HEK293 (cell line): ENCODE data around the gene VGLL2.

ENCODE experiments used
- CTCF ChIA-PET: fragments of 350-600 bp; formaldehyde crosslinking; extraction: SDS; loops from one replicate; lab custom pipeline; 2021; ENCODE audit warnings: antibody characterized with exemption; lab: Yijun Ruan, JAX
- POLR2A ChIA-PET: fragments of 300-600 bp; formaldehyde crosslinking; extraction: SDS; loops from one replicate; lab custom pipeline; 2020; ENCODE audit warnings: antibody characterized with exemption, inconsistent platforms; lab: Yijun Ruan, JAX
- H3K27ac ChIP-seq: fragments of 200-500 bp; sonication (Bioruptor generic); 2 replicates; pipeline ENCODE4 v1.5.1; 2014; ENCODE audit warnings: low read depth, low read length, control low read depth, inconsistent platforms; ENCODE audit errors: extremely low read depth
- H3K36me3 ChIP-seq, 2 experiments: fragments of 200-500 bp in 1 of 2; sonication (Bioruptor generic) in 1 of 2; 1 replicate in 1 of 2; 2 replicates in 1 of 2; pipeline ENCODE4 v1.5.1; 2014 to 2017; ENCODE audit warnings: inconsistent platforms in 2 of 2, low read length in 2 of 2; ENCODE audit not compliant: control insufficient read depth in 2 of 2, insufficient read depth in 1 of 2
- H3K4me1 ChIP-seq: fragments of 200-500 bp; sonication (Bioruptor generic); 2 replicates; pipeline ENCODE4 v1.5.1; 2014; ENCODE audit warnings: mild to moderate bottlenecking, low read length, inconsistent platforms; ENCODE audit not compliant: control insufficient read depth, insufficient read depth
- H3K4me3 ChIP-seq: 2 replicates; pipeline ENCODE4 v1.5.1; 2011; ENCODE audit warnings: low read depth, mild to moderate bottlenecking, control low read depth, low read length, moderate library complexity
- H3K9me3 ChIP-seq: fragments of 200-500 bp; sonication (Bioruptor generic); 2 replicates; pipeline ENCODE4 v1.5.1; 2014; ENCODE audit warnings: low read depth, low read length, inconsistent platforms; ENCODE audit not compliant: control insufficient read depth, insufficient read depth
- FEZF1 ChIP-seq: fragments of 450-650 bp; formaldehyde crosslinking; IDR thresholded peaks from 2 replicates; pipeline ENCODE4 v1.5.1; 2016; ENCODE audit warnings: missing biosample characterization, missing genetic modification characterization
- HIC1 ChIP-seq: fragments of 450-650 bp; formaldehyde crosslinking; IDR thresholded peaks from 2 replicates; pipeline ENCODE4 v1.5.1; 2016; ENCODE audit warnings: missing biosample characterization, missing genetic modification characterization
- HOXA7 ChIP-seq: sonication (generic); formaldehyde crosslinking; IDR thresholded peaks from 2 replicates; pipeline ENCODE4 v1.8.1; 2022; ENCODE audit warnings: missing genetic modification reagents, borderline replicate concordance
- IKZF3 ChIP-seq: fragments of 450-650 bp; IDR thresholded peaks from 2 replicates; pipeline ENCODE4 v1.5.0; 2018; ENCODE audit warnings: missing biosample characterization, mild to moderate bottlenecking, missing genetic modification characterization, moderate library complexity
- INSM2 ChIP-seq: fragments of 450-650 bp; formaldehyde crosslinking; IDR thresholded peaks from 2 replicates; pipeline ENCODE4 v1.5.1; 2016; ENCODE audit warnings: missing biosample characterization, missing genetic modification characterization
- SETDB1 ChIP-seq: IDR thresholded peaks from one replicate; pipeline ENCODE4 v1.6.1; 2017; ENCODE audit warnings: mild to moderate bottlenecking, low read length, moderate library complexity, mixed read lengths; ENCODE audit not compliant: insufficient read length
- ZBTB20 ChIP-seq: fragments of 450-650 bp; formaldehyde crosslinking; IDR thresholded peaks from 2 replicates; pipeline ENCODE4 v1.5.1; 2016; ENCODE audit warnings: missing biosample characterization, missing genetic modification characterization
- ZFP3 ChIP-seq: fragments of 450-650 bp; formaldehyde crosslinking; IDR thresholded peaks from 2 replicates; pipeline ENCODE4 v1.5.1; 2016; ENCODE audit warnings: low read depth, missing biosample characterization, missing genetic modification characterization
- ZNF223 ChIP-seq: fragments of 450-650 bp; formaldehyde crosslinking; IDR thresholded peaks from 2 replicates; pipeline ENCODE4 v1.5.1; 2016; ENCODE audit warnings: missing biosample characterization, missing genetic modification characterization
- ZNF391 ChIP-seq: fragments of 450-650 bp; formaldehyde crosslinking; IDR thresholded peaks from 2 replicates; pipeline ENCODE4 v1.5.1; 2016; ENCODE audit warnings: low read depth, missing biosample characterization, missing genetic modification characterization, borderline replicate concordance
- ZNF501 ChIP-seq: fragments of 450-650 bp; formaldehyde crosslinking; IDR thresholded peaks from 2 replicates; pipeline ENCODE4 v1.5.1; 2016; ENCODE audit warnings: missing biosample characterization, missing genetic modification characterization
- ZNF521 ChIP-seq: fragments of 450-650 bp; formaldehyde crosslinking; IDR thresholded peaks from 2 replicates; pipeline ENCODE4 v1.5.1; 2017; ENCODE audit warnings: missing biosample characterization, mild to moderate bottlenecking, missing genetic modification characterization
- ZNF544 ChIP-seq: fragments of 450-650 bp; formaldehyde crosslinking; IDR thresholded peaks from 2 replicates; pipeline ENCODE4 v1.5.0; 2017; ENCODE audit warnings: missing biosample characterization, missing genetic modification characterization
- ZNF548 ChIP-seq: fragments of 450-650 bp; formaldehyde crosslinking; IDR thresholded peaks from 2 replicates; pipeline ENCODE4 v1.5.1; 2016; ENCODE audit warnings: missing biosample characterization, missing genetic modification characterization
- ZNF596 ChIP-seq: fragments of 450-650 bp; IDR thresholded peaks from 2 replicates; pipeline ENCODE4 v1.5.0; 2018; ENCODE audit warnings: missing biosample characterization, mild to moderate bottlenecking, missing genetic modification characterization, moderate library complexity
- ZNF600 ChIP-seq: fragments of 450-650 bp; formaldehyde crosslinking; IDR thresholded peaks from 2 replicates; pipeline ENCODE4 v1.5.1; 2016; ENCODE audit warnings: missing biosample characterization, missing genetic modification characterization
- ZNF664 ChIP-seq: fragments of 450-650 bp; formaldehyde crosslinking; IDR thresholded peaks from 2 replicates; pipeline ENCODE4 v1.5.1; 2016; ENCODE audit warnings: missing biosample characterization, missing genetic modification characterization
- ZNF837 ChIP-seq: fragments of 450-650 bp; formaldehyde crosslinking; IDR thresholded peaks from 2 replicates; pipeline ENCODE4 v1.5.1; 2016; ENCODE audit warnings: missing biosample characterization, missing genetic modification characterization
- TF ChIP-seq, protein P1 (sequence below): fragments of 450-650 bp; formaldehyde crosslinking; IDR thresholded peaks from 2 replicates; pipeline ENCODE4; 2016; ENCODE audit warnings: missing biosample characterization, missing genetic modification characterization
- TF ChIP-seq, protein P2 (sequence below): fragments of 450-650 bp; formaldehyde crosslinking; IDR thresholded peaks from 2 replicates; pipeline ENCODE4 v1.5.1; 2017; ENCODE audit warnings: missing biosample characterization, mild to moderate bottlenecking, missing genetic modification characterization, moderate library complexity
- TF ChIP-seq, protein P3 (sequence below): fragments of 450-650 bp; formaldehyde crosslinking; IDR thresholded peaks from 2 replicates; pipeline ENCODE4 v1.5.1; 2016; ENCODE audit warnings: missing biosample characterization, missing genetic modification characterization

VGLL2 gene

GRCh38 chr6:117263353-117263927 is 1.9 kb upstream of the VGLL2 start (continued):
- TF ChIP-seq HIC1 (tag by site-specific recombination) = no peak
- no peak for TF ChIP-seq ZNF501 (tag by site-specific recombination)
- TF ChIP-seq, protein P1, sequence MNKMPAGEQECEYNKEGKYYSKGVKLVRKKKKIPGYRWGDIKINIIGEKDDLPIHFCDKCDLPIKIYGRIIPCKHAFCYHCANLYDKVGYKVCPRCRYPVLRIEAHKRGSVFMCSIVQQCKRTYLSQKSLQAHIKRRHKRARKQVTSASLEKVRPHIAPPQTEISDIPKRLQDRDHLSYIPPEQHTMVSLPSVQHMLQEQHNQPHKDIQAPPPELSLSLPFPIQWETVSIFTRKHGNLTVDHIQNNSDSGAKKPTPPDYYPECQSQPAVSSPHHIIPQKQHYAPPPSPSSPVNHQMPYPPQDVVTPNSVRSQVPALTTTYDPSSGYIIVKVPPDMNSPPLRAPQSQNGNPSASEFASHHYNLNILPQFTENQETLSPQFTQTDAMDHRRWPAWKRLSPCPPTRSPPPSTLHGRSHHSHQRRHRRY = no peak

DNA sequence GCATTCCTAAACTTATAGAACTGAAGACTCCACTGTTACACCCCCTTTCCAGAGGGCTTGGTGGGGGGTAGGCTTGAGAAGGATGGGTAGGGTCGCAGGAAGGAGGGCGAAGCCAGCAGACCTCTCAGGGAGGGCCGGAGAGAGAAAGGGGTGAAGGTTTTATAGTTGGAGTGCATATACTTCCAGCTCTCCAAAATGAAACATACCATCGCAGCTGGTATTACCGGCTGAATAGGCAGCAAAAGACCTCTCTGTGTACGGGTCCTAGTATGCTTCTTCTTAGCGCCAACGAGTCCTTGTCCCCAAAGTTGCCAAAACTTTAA is 1.0 kb upstream of the VGLL2 start:
- POLR2A ChIA-PET = no interaction called here
- no peak overlapping the region for H3K27ac ChIP-seq
- CTCF ChIA-PET = interaction anchor here (0.8 to 1.3 kb wide), 2 partner anchors 11 to 53 kb away, joined by 3 to 4 read pairs; no protein-coding TSS in a partner anchor
- H3K4me1 ChIP-seq = no peaks in the 10 kb centered on the region
- peak overlapping the region; percentile 60 for H3K4me3 ChIP-seq
- TF ChIP-seq SETDB1 (no peak), ZNF837 (tag by site-specific recombination) (no peak), ZNF544 (tag by site-specific recombination) (no peak), FEZF1 (tag by site-specific recombination) (no peak), ZNF596 (tag by site-specific recombination) (no peak), HOXA7 (no peak), ZBTB20 (tag by site-specific recombination) (no peak), ZNF664 (tag by site-specific recombination) (no peak), IKZF3 (tag by site-specific recombination) (no peak), INSM2 (tag by site-specific recombination) (no peak), ZNF223 (tag by site-specific recombination) (no peak), ZNF391 (tag by site-specific recombination) (no peak), ZNF548 (tag by site-specific recombination) (no peak), ZNF521 (tag by site-specific recombination) (no peak), ZNF600 (no peak), ZFP3 (tag by site-specific recombination) (no peak)
- TF ChIP-seq, protein P2, sequence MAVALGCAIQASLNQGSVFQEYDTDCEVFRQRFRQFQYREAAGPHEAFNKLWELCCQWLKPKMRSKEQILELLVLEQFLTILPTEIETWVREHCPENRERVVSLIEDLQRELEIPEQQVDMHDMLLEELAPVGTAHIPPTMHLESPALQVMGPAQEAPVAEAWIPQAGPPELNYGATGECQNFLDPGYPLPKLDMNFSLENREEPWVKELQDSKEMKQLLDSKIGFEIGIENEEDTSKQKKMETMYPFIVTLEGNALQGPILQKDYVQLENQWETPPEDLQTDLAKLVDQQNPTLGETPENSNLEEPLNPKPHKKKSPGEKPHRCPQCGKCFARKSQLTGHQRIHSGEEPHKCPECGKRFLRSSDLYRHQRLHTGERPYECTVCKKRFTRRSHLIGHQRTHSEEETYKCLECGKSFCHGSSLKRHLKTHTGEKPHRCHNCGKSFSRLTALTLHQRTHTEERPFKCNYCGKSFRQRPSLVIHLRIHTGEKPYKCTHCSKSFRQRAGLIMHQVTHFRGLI (tag by site-specific recombination) = no peak
- TF ChIP-seq, protein P3, sequence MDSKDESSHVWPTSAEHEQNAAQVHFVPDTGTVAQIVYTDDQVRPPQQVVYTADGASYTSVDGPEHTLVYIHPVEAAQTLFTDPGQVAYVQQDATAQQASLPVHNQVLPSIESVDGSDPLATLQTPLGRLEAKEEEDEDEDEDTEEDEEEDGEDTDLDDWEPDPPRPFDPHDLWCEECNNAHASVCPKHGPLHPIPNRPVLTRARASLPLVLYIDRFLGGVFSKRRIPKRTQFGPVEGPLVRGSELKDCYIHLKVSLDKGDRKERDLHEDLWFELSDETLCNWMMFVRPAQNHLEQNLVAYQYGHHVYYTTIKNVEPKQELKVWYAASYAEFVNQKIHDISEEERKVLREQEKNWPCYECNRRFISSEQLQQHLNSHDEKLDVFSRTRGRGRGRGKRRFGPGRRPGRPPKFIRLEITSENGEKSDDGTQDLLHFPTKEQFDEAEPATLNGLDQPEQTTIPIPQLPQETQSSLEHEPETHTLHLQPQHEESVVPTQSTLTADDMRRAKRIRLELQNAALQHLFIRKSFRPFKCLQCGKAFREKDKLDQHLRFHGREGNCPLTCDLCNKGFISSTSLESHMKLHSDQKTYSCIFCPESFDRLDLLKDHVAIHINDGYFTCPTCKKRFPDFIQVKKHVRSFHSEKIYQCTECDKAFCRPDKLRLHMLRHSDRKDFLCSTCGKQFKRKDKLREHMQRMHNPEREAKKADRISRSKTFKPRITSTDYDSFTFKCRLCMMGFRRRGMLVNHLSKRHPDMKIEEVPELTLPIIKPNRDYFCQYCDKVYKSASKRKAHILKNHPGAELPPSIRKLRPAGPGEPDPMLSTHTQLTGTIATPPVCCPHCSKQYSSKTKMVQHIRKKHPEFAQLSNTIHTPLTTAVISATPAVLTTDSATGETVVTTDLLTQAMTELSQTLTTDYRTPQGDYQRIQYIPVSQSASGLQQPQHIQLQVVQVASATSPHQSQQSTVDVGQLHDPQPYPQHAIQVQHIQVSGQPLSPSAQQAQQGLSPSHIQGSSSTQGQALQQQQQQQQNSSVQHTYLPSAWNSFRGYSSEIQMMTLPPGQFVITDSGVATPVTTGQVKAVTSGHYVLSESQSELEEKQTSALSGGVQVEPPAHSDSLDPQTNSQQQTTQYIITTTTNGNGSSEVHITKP (tag by site-specific recombination) = no peak
- no peaks in the 10 kb centered on the region for H3K9me3 ChIP-seq
- no peaks in the 10 kb centered on the region for H3K36me3 ChIP-seq
